Measurements from ENCODE around the gene RCL1.
"Not testable (repeated sequence)": the region's sequence is repeated elsewhere in the genome, so short reads cannot be mapped to it uniquely, and the experiment has no call there.

The RCL1 gene, protein sequence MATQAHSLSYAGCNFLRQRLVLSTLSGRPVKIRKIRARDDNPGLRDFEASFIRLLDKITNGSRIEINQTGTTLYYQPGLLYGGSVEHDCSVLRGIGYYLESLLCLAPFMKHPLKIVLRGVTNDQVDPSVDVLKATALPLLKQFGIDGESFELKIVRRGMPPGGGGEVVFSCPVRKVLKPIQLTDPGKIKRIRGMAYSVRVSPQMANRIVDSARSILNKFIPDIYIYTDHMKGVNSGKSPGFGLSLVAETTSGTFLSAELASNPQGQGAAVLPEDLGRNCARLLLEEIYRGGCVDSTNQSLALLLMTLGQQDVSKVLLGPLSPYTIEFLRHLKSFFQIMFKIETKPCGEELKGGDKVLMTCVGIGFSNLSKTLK

DNA sequence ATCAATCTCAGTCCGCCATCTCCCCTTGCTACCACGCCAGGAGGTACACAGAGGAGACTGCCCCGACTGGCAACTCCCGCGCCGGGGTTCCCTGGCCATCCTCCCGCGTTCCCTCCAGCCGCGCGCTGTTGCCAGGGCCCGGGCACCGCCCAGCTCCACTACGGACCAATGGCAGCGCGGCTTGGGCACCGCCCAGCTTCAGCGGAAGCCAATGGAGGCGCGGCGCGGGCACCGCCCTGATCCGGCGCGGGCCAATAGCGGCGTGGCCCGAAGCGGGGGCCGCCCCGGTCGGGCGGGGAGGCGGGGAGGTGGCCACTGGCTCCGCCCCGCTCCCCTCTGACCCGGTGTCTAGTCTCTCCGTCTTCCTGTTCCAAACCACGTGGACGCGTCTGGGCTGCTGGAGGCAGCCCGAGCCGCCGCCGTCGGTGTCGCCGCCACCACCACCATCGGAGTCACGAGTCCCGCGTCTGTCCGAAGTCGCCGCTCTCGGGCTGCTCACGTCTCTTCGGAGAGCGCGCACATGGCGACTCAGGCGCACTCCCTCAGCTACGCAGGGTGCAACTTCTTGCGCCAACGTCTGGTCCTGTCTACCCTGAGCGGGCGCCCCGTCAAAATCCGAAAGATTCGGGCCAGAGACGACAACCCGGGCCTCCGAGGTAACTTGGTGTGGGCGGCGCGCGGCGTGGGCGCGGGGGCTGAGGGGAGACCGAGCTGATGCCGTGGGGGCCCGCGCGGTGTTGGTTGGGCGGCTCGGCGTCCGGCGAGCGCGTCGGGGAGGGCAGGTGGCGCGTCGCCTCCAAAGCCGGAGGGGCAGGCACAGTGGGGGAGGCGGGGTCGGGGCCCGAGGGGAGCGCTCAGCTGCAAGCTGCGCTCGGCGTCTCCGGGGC, at the start of gene RCL1:
Gene RCL1, plus strand, starts transcription at position 373 of the 887 bp plus-strand sequence. Its CDS starts 148 bp downstream, at position 521.
- DNase-seq: peak; percentile 93

DNA sequence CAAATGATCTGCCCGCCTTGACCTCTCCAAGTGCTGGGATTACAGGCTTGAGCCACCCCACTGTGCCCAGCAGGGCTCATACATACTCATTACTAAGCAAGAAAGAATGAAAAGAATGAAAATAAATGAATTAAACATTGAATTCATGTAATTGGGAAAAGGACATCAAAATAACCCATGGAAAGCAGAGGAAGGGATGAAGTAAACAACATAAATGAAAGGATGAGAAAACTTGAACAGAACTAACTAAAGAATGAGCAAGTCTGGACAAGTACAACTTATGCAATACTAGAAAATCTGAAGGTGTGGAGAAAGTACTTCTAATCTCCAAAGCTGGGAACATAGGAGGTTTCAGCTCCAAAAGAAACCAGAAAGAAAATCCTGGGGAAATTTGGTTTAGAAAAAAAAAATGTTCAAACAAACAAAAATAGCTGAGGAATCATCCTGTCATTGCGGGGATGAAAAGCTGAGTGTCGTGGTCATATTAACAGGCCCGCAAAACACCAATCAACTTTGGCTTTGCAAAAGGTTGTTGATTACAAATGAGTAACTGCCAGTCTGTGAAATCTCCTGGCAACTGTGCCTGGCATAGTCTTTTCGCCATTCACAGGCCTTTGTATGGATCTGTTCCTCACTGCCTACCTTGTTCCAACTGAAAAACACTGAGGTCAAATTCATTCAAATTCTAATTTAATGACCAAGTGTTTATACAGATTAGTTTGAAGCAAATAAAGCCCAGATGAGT, 49.4 kb upstream of the RCL1 start:
- no peak for DNase-seq

DNA sequence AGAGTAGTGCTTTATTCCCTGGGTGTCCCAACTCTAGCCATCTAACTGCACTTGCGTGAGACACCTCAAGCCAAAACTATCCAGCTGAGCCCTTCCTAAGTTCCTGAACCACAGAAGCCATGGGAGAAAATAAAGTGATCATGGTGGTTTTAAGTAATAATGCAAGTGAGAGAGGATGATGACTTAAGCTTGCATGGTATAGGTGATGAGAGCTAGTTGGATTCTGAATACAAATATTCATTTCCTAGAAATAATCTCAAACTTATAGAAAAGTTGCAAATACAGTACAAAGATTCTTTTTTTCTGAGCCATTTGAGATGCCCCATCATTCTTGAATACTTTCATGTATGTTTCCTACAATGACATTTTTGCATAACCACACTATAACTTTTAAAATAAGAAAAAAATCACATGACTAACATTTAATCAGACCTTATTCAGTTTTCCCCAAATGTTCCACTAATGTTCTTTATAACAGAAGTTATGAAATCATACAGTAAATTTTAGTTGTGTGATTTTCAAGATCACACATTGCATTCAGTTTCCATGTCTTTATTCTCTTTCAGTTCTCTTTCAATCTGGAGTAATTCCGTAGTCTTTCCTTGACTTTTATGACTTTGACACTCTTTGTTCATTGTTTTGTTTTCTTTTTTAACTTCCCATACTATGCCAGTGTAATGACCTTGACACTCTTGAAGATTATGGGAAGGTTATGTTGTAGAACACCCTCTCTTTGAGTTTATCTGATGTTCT, 46.3 kb upstream of the RCL1 start:
- DNase-seq: no peak

DNA sequence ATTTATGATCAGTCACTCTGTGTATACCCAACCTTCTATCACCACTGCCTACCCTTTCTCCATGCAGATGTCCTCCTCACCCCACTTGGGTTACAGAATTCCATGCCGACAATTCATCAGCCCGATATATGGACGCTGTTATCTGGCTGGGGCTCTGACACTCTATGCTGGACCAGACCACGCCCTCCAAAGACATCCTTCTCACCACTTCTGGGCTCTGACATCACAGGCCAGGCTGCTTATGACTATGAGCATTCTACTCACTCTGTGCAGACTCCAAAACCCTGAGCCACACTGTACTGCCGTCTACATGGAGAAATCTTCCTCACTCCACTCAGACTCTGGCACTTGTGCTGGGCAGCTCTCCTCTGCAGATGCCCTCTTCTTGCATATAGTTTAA, 44.1 kb upstream of the RCL1 start:
- DNase-seq: no peak

DNA sequence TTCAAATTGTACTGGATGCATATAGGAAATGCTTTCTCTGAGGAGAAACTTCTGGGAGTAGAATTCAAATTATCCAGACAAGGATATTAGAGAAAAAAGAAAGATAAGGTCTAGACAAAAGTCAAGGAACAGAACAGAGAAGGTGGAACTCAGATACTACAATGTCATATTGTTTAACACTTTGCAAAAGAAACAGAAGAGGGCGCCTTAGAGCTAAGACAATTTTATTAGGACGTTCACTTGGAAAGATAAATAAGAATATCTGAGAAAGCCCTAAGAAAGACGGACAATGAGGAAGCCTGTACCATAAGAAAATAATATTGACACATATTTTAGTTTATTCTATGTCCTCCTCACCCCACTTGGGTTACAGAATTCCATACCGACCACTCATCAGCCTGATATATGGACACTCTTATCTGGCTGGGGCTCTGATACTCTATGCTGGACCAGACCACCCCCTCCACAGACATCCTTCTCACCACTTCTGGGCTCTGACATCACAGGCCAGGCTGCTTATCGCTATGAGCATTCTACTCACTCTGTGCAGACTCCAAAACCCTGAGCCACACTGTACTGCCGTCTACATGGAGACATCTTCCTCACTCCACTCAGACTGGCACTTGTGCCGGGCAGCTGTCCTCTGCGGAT, 42.6 kb upstream of the RCL1 start:
- peak; percentile 40 for DNase-seq

DNA sequence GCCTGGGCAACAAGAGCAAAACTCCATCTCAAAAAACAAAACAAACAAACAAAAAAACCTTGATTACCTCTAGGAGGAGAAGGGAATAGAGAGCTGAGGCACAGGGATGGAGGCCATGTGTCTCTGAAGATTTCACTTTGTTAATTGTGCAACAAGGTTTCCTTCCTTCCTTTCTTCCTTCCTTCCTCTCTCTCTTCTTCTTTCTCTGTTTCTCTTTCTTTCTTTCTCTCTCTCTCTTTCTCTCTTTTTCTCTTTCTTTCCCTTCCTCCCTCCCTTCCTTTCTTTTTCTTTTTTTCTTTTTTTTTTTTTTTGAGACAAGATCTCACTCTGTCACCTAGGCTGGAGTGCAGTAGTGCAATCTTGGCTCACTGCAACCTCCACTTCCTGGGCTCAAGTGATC, 38.2 kb upstream of the RCL1 start:
- not testable (repeated sequence) for DNase-seq

DNA sequence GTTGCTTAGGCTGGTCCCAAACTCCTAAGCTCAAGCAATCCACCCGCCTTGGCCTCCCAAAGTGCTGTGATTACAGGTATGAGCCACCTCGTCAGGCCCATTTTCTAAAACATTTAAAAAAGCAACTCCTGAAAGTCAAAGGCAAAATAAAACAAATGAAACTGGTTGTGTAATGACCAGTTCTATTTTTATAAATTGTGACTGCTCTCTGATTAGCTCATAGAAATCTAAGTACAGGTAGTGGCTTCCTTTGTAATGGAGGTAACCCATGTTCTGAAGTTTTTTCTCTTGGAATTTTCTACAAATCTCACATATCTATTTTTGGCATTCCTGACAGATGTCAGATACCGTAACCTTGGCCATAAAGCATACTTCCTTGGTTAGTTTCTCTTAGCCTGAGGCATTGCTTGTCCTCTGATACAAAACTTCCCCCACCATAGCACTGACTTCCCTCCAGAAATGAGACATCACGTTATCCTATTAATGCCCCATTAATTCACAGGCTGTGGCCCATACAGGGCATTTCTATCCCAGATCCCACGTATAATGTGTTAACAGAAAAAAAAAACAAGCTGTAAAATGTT, 37.6 kb upstream of the RCL1 start:
- DNase-seq: no peak

DNA sequence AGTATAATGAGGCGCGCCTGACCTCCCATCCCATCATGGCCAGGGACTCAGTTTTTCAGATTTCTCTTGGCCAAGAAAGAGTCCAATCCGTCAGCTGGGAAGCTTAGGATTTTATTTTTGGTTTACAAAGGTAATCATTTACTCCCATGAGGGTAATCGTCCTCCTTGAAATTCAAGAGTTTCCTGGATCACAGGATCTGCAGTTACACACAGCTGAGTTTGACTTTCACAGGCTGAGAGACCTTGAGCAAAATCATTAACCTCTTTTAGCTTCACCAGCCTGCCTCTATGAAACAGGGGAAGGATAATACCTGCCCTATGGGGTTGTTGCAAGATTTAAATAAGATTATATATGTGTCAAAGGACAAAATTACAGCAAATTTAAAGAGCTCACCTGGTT, 36.3 kb upstream of the RCL1 start:
- no peak for DNase-seq

DNA sequence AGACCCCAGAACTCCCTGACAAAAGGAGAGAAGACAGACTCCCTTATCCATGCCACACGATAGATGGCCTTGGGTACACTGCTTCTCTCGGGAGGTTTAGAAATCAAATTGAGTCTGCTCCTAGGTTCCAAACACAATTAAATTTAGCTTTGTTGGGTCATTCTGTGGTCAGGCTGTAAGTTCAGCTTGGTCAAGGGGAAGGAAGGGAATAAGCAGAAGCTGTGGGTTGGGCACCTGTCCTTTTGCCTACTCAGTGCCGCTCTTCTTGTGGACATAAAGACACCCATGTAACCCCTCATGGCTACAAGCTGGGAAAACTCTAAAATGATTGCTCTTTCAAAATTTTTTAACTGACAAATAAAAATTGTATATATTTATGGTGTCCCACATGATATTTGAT, 32.6 kb upstream of the RCL1 start:
- no peak for DNase-seq

DNA sequence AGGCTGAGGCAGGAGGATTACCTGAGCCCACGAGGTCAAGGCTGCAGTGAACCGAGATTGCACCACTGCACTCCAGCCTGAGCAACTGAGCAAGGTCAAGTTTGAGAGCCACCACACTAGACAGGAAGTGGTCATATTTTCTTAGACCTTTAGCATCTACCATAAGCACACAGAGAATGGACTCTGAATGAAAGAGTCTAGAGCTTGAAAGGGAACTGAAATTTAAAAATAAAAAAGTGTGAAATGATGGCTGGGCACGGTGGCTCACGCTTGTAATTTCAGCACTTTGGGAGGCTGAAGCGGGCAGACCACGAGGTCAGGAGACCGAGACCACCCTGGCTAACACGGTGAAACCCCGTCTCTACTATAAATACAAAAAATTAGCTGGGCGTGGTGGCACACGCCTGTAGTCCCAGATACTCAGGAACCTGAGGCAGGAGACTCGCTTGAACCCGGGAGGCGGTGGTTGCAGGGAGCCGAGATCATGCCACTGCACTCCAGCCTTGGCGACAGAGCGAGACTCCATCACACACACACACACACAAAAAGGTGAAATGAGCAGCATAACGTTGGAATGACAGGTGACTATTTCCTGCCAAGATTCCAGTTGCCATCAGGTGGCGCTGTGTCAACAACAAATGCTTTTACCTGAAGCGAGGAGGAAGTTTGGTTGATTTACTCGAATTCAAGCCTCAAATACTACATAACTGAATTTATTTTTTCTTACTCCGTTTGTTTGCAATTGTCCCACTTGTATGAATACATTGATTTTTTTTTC, 30.4 kb upstream of the RCL1 start:
- peak; percentile 68 for DNase-seq

DNA sequence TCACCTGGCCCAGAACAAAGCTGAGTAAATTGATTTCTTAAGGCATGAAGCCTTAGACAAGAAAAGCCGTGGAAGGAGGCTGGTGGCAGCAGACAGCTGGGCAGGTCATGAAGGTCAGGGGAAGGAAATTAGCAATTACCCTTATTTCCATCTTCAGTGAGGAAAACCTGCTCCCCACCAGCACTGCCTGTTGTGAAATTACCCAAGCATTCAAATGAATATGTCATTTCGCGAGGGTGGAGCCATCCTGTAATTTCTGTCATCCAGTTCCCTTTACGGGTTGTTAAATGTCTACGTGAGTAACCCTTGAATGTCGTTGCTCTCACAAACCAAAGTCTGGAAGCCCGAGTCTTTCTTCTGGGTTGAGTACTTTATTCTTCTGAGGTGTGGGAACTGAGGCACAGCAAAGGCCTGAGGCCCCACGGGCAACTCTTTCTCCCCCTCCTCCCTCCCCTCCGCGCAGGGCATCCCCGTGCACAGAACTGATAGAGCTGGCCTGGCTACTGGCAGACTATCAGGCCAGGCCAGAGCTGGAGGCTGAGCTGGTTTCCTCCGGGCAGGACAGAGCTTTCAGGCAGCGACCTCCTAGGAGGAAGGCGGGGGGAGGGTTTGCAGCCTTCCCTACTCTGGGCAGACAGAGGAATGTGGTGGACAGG, 29.7 kb upstream of the RCL1 start:
- DNase-seq: peak; percentile 33

DNA sequence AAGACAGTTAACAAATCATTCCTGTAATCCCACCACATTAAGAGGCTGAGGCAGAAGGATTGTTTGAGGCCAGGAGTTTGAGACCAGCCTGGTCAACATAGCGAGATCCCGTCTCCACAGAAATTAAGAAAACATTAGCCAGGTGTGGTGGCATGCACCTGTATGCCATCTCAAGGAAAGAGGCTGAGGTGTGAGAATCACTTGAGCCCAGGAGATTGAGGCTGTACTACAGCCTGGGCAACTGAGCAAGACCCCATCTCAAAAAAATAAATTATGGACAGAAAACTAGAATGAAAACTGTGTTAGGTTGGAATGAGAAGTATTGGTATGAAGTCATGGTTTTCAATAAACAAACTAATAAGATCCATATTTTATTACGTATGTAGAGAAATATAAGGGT, 28.7 kb upstream of the RCL1 start:
- DNase-seq: no peak

DNA sequence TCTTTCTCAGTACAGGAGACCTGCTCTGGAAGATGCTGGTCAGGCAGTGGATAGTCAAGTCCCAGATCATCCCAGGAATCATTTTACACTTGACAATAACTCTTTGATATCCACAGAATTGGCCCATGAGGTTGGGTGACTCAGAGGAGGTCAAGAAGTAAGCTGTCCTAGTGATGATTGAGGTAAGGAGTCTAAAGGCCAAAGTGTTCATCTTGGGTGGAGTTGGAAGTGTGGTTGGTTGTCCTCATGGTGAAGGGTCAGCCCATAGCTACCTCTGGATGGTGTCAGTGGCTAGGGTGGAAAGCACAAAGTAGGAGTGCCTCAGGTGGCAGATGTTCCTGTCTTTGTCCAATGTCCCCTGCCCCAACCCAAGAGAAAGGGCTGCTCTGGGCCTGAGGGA, 24.1 kb upstream of the RCL1 start:
- no peak for DNase-seq

DNA sequence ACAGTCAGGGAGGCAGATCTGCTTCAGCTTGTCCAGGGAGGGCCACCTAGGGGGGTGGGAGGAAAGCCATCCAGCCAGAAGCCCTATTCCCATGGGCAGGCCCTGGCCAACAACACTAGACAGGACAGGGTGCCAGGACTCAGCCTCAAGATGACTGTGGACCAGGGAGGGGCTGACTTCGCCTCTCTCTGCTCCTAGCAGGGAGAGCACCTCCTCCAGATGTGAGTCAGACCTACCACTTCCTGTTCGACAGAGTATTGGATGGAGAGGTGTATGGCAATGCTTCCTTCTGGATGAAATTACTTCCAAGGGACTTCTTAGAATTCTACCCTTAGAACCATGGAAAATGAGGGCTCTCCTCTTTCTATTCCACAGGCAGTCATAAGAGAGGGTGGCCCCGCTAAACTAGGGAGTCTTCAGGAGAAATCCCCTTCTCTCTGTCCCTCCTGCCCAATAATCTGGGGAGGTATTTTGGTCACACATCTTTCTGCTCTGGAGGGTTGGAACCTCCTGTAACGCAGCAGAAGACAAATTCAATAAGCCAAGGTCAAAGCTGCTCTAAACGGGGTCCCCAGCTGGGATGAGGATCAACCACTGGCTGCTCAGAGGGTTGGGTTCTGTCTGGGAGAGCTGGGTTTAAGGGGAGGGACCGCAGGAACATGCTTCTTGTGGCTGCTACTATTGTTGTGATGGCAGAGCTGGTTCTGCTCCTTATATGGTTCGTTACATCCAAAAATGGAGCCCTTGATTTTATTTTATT, 23.2 kb upstream of the RCL1 start:
- peak; percentile 46 for DNase-seq

DNA sequence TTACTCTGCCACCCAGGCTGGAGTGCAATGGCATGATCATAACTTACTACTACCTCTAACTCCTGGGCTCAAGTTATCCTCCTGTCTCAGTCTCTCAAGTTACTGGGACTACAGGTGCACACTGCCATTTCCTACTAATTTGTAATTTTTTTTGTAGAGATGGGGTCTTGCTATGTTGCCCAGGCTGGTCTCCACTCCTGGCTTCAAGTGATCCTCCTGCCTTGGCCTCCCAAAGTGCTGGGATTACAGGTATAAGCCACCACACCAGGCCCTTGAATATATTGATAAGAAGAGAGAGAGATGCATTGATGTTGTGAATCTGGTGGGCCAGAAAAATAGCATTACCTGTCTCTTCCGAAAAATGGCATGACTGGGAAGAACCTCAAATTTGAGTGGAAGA, 21.0 kb upstream of the RCL1 start:
- no peak for DNase-seq

DNA sequence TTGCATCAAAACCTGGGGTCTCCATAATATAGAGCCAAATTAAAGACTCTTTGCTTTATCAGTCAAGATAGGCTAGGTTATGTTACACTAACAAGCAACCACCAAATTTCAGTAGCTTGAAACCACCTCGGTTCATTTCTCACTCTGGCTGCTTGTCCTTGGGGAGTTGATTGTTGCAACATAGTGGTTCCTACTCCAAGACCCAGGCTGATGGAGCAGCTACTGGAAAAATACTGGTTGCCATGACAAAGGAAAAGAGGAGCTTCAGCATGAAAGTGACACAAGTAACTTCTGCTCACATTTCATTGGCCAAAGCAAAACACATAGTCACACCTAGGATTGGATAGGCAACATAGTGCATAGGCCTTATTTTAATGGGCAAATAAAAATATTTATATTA, 18.5 kb upstream of the RCL1 start:
- DNase-seq: peak; percentile 35

DNA sequence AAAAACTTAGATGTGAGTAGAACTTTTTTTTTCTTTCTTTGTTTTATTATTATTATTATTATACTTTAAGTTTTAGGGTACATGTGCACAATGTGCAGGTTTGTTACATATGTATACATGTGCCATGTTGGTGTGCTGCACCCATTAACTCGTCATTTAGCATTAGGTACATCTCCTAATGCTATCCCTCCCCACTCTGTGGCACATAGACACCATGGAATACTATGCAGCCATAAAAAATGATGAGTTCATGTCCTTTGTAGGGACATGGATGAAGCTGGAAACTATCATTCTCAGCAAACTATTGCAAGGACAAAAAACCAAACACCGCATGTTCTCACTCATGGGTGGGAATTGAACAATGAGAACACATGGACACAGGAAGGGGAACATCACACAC, 17.8 kb upstream of the RCL1 start:
- not testable (repeated sequence) for DNase-seq

DNA sequence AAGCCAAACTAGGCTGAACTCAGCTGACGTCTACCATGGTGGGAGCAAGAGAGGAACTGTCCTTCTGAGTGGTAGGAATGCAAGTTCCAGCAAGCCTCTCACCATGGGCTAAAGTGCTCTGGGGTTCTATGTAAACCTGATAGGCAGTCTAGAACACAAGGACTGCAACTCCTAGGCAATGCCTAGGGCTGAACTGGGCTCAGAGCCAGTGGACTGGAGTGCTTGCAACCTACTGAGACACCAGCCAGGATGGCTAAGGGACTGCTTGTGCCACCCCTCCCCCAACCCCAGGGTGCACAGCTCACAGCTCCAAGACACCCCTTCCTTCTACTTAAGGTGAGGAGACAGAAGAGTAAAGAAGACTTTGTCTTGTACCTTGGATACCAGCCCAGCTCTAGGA, 12.1 kb upstream of the RCL1 start:
- DNase-seq: no peak

DNA sequence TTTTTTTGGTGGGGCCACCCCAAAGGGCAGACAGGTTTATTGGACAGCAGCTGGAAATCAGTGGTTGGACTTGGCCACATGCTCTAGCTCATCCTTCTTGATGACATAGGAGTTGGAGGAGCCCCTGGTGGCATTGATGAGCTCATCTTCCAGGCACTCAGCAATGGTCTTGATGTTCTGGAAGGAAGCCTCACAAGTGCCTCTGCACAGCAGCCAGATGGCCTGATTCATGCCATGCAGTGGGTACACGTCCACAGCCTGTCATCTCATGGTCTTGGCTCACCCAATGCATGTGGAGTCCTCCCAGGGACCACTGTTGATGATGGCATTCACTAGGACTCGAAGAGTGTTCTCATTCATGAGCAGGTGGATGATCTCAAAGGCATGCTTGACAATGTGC, 11.3 kb upstream of the RCL1 start:
- DNase-seq: no peak

DNA sequence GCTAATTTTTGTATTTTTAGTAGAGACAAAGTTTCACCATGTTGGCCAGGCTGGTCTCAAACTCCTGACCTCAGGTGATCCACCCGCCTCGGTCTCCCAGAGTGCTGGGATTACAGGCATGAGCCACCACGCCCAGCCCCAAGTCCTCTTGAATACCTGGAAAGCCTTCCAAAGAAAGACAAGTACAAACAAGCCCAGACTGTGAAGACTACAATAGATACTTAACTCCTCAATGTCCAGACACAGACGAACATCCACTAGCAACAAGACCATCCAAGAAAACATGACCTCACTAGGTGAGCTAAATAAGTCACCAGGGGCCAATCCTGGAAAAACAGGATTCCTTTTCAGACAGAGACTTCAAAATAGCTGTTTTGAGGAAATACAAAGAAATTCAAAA, 9.6 kb upstream of the RCL1 start:
- not testable (repeated sequence) for DNase-seq

Measured in fibroblast of skin of right quadriceps (primary cell).